Activated CD8-positive, alpha-beta memory T cell treated with anti-CD3 and anti-CD28 coated beads, Interleukin-2, amount 10 ng/mL, durations not matched to agents 7 days and 5 days (primary cell): ENCODE measurements around the gene CXXC4. TPM values are rescaled to one million over a fixed set of nuclear protein-coding genes. Genes with fewer than 3 reads are reported as not detected.

Experiments
- ATAC-seq: fragments of 150-1000 bp; cut with Tn5 transposase; one replicate; pipeline ENCODE4 v1.10.0; 2021; ENCODE audit warnings: moderate library complexity
- CTCF ChIA-PET: fragments of 350-600 bp; sonication (Branson Sonifier 250); formaldehyde crosslinking; loops from one replicate; lab custom pipeline; 2021; ENCODE audit warnings: antibody characterized with exemption; lab: Charles Lee
- DNase-seq: peaks from one replicate; pipeline ENCODE4 v3.0.0-alpha.2; 2020
- H3K27ac Mint-ChIP-seq: one replicate; pipeline ENCODE4 v1.8.0; 2021; ENCODE audit warnings: mild to moderate bottlenecking, mixed read lengths
- H3K27me3 Mint-ChIP-seq: one replicate; pipeline ENCODE4 v1.8.0; 2021; ENCODE audit warnings: mixed read lengths
- H3K36me3 Mint-ChIP-seq: one replicate; pipeline ENCODE4 v1.8.0; 2021; ENCODE audit warnings: mild to moderate bottlenecking, mixed read lengths
- H3K4me1 Mint-ChIP-seq: one replicate; pipeline ENCODE4 v1.8.0; 2021; ENCODE audit warnings: mixed read lengths
- H3K4me3 Mint-ChIP-seq: one replicate; pipeline ENCODE4 v1.8.0; 2021; ENCODE audit warnings: mild to moderate bottlenecking, moderate library complexity, mixed read lengths
- H3K9me3 Mint-ChIP-seq: one replicate; pipeline ENCODE4 v1.8.0; 2022; ENCODE audit warnings: low read depth, mixed read lengths
- total RNA-seq, 2 experiments: library from RNA; stranded (reverse); gene quantifications; one replicate each; pipeline ENCODE4 v1.2.3, GENCODE V29; 2021

CXXC4 gene
- total RNA-seq, 2 experiments from 2014 or later, result not detected

- Mint-ChIP-seq H3K36me3 (no peaks in the 10 kb centered on the region), H3K9me3 (no peaks in the 10 kb centered on the region), H3K4me3 (no peak overlapping the region), H3K27ac (no peak overlapping the region), H3K27me3 (no peaks in the 10 kb centered on the region), H3K4me1 (no peaks in the 10 kb centered on the region)
- DNase-seq (no peak), ATAC-seq (no peak)
- CTCF ChIA-PET, result no interaction called here
Observed at GRCh38 chr4:104425948-104426347, 68.7 kb downstream of the CXXC4 start.

GRCh38 chr4:104424989-104425388 lies 69.7 kb downstream of the CXXC4 start:
- no peak for ATAC-seq
- no peak overlapping the region for H3K27ac Mint-ChIP-seq
- H3K27me3 Mint-ChIP-seq, result no peaks in the 10 kb centered on the region
- H3K4me1 Mint-ChIP-seq, result no peaks in the 10 kb centered on the region
- H3K4me3 Mint-ChIP-seq, result no peak overlapping the region
- no peak for DNase-seq
- CTCF ChIA-PET, result no interaction called here
- no peaks in the 10 kb centered on the region for H3K9me3 Mint-ChIP-seq
- no peaks in the 10 kb centered on the region for H3K36me3 Mint-ChIP-seq

- Mint-ChIP-seq H3K27me3 (no peaks in the 10 kb centered on the region), H3K9me3 (no peaks in the 10 kb centered on the region), H3K4me3 (no peak overlapping the region), H3K4me1 (no peaks in the 10 kb centered on the region), H3K36me3 (no peaks in the 10 kb centered on the region), H3K27ac (no peak overlapping the region)
- CTCF ChIA-PET, result no interaction called here
- ATAC-seq (no peak), DNase-seq (no peak)
Observed at GRCh38 chr4:104424475-104424941, 70.2 kb downstream of the CXXC4 start.

- no peaks in the 10 kb centered on the region for H3K27me3 Mint-ChIP-seq
- no peaks in the 10 kb centered on the region for H3K36me3 Mint-ChIP-seq
- no peaks in the 10 kb centered on the region for H3K4me1 Mint-ChIP-seq
- no peaks in the 10 kb centered on the region for H3K9me3 Mint-ChIP-seq
- no peak overlapping the region for H3K27ac Mint-ChIP-seq
- H3K4me3 Mint-ChIP-seq, result no peak overlapping the region
- CTCF ChIA-PET, result no interaction called here
- ATAC-seq (no peak), DNase-seq (no peak)
Observed at GRCh38 chr4:104421566-104421965, 73.1 kb downstream of the CXXC4 start.

GRCh38 chr4:104420766-104421165 lies 73.9 kb downstream of the CXXC4 start:
- H3K4me1 Mint-ChIP-seq, result no peaks in the 10 kb centered on the region
- CTCF ChIA-PET, result no interaction called here
- no peak overlapping the region for H3K27ac Mint-ChIP-seq
- DNase-seq (no peak), ATAC-seq (no peak)
- no peak overlapping the region for H3K4me3 Mint-ChIP-seq
- no peaks in the 10 kb centered on the region for H3K36me3 Mint-ChIP-seq
- no peaks in the 10 kb centered on the region for H3K27me3 Mint-ChIP-seq
- H3K9me3 Mint-ChIP-seq, result no peaks in the 10 kb centered on the region
